GM23248 (cell line): ENCODE results near the gene DNAJC7.

ENCODE experiments used
- EZH2 ChIP-seq: fragments of 200-600 bp; sonication (generic); IDR thresholded peaks from 2 replicates; pipeline ENCODE4 v1.6.1; 2018; ENCODE audit warnings: antibody characterized with exemption, mild to moderate bottlenecking; ENCODE audit not compliant: insufficient read depth, poor library complexity, severe bottlenecking
- EZH2phosphoT487 ChIP-seq: fragments of 200-600 bp; sonication (generic); IDR thresholded peaks from 2 replicates; pipeline ENCODE4 v1.6.1; 2018; ENCODE audit warnings: antibody characterized with exemption, moderate library complexity, mild to moderate bottlenecking, low read depth; ENCODE audit not compliant: insufficient read depth

DNA sequence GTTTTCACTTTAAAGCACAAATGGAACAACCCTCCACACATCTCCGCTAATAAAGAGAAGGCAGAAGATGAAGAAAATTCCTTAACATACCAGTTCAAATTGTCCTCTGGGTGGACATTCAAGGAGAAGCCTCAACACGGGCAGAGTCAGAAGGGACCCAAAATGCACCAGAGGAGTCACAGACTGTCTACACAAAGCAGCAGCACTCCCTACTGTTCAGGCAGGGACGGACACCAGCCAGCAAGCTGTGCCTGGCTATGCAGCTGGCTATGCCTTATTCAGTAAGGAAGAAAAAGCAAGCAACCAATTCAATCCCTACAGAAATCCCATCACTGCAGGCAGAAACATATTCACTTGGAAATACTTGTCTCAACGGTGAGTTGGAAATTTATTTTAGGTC is 8.1 kb downstream of the DNAJC7 start:
- TF ChIP-seq EZH2 (no peak), EZH2phosphoT487 (no peak)
